Choroid plexus epithelial cell (primary cell): ENCODE results near the gene FBXL20.

ENCODE experiments used
- DNase-seq: peaks from one replicate; pipeline ENCODE4 v3.0.0-alpha.2; 2010; ENCODE audit warnings: low read depth
- H3K4me3 ChIP-seq: 2 replicates; pipeline ENCODE4 v1.5.1; 2011; ENCODE audit warnings: low read depth, mild to moderate bottlenecking, control low read depth, low read length, moderate library complexity
- CTCF ChIP-seq: conservative IDR thresholded peaks from 2 replicates; pipeline ENCODE4 v1.5.1; 2011; ENCODE audit warnings: low read depth, mild to moderate bottlenecking, control low read depth, inconsistent platforms, low read length, moderate library complexity

The FBXL20 gene

GRCh38 chr17:39332092-39332491 lies 69.3 kb downstream of the FBXL20 start:
- no peak for DNase-seq
- no peak for TF ChIP-seq CTCF

GRCh38 chr17:39328815-39329214 lies 72.6 kb downstream of the FBXL20 start:
- H3K4me3 ChIP-seq, result no peak overlapping the region
- DNase-seq, result no peak
- no peak for TF ChIP-seq CTCF

More at GRCh38 chr17:39332092-39332491, 69.3 kb downstream of the FBXL20 start:
- no peak overlapping the region for H3K4me3 ChIP-seq

GRCh38 chr17:39327109-39327508 lies 74.3 kb downstream of the FBXL20 start:
- no peak for DNase-seq
- TF ChIP-seq CTCF, result no peak
- no peak overlapping the region for H3K4me3 ChIP-seq

- DNase-seq, result no peak
- no peak overlapping the region for H3K4me3 ChIP-seq
- TF ChIP-seq CTCF, result no peak
Measured at GRCh38 chr17:39325528-39326240, 75.7 kb downstream of the FBXL20 start.

GRCh38 chr17:39318636-39319035 lies 82.8 kb downstream of the FBXL20 start:
- DNase-seq, result no peak
- no peak overlapping the region for H3K4me3 ChIP-seq
- TF ChIP-seq CTCF, result no peak

- DNase-seq, result peak; percentile 55
- no peak for TF ChIP-seq CTCF
- no peak overlapping the region for H3K4me3 ChIP-seq
Measured at GRCh38 chr17:39306509-39307212, 94.8 kb downstream of the FBXL20 start.
